Stimulated activated naive B cell treated with anti-CD40 and anti-IgM and Interleukin-4, amounts not matched to agents 10 μg/mL and 1 μg/mL and 100 μg/mL, for 72 hours (primary cell): ENCODE measurements around the gene RPLP2.

Source experiments
- ATAC-seq, 2 donors: fragments of 150-1000 bp; cut with Tn5 transposase; replicated peaks; 2 replicates each; pipeline ENCODE4 v1.10.0; 2021; ENCODE audit warnings: moderate library complexity in 1 of 2
- DNase-seq: peaks from one replicate; pipeline ENCODE4 v3.0.0; 2021
- H3K27ac Mint-ChIP-seq: one replicate; pipeline ENCODE4 v1.8.0; 2022; ENCODE audit warnings: mild to moderate bottlenecking, mixed read lengths
- H3K27me3 Mint-ChIP-seq, 2 donors: one replicate each; pipeline ENCODE4 v1.8.0; 2022; ENCODE audit warnings: mixed read lengths in 2 of 2
- H3K36me3 Mint-ChIP-seq, 2 donors: one replicate each; pipeline ENCODE4 v1.8.0; 2022; ENCODE audit warnings: mixed read lengths in 2 of 2, mild to moderate bottlenecking in 1 of 2
- H3K4me1 Mint-ChIP-seq, 2 donors: one replicate each; pipeline ENCODE4 v1.8.0; 2022; ENCODE audit warnings: mixed read lengths in 2 of 2, mild to moderate bottlenecking in 1 of 2
- H3K4me3 Mint-ChIP-seq, 2 donors: one replicate each; pipeline ENCODE4 v1.8.0; 2022; ENCODE audit warnings: mild to moderate bottlenecking in 2 of 2, mixed read lengths in 2 of 2, moderate library complexity in 1 of 2
- H3K9me3 Mint-ChIP-seq, 2 donors: one replicate each; pipeline ENCODE4 v1.8.0; 2022; ENCODE audit warnings: mixed read lengths in 2 of 2, mild to moderate bottlenecking in 1 of 2

Gene RPLP2

DNA sequence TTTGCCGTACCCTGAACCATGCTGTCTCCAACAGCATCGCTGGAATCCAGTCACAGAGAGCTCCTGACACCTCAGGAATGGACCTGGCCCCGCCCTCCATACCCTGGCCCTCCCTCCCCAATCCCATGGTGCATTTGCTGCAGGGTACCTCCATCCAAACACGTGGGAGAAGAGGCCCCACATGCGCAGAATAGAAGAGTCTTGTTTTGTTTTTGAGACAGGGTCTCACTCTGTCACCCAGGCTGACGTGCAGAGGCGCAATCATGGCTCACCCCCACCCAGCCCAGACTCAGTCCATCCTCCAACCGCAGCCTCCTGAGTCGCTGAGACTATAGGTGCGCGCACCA is 6.6 kb downstream of the RPLP2 start:
- Mint-ChIP-seq H3K9me3 (no peaks in the 10 kb centered on the region), H3K27me3 (no peaks in the 10 kb centered on the region), H3K27ac (no peak overlapping the region), H3K36me3 (peaks cover 22 to 35% of the 10 kb centered on the region in 2 donors), H3K4me1 (peaks cover 31 to 38% of the 10 kb centered on the region in 2 donors), H3K4me3 (no peak overlapping the region)
- DNase-seq (no peak), ATAC-seq (no peak)

DNA sequence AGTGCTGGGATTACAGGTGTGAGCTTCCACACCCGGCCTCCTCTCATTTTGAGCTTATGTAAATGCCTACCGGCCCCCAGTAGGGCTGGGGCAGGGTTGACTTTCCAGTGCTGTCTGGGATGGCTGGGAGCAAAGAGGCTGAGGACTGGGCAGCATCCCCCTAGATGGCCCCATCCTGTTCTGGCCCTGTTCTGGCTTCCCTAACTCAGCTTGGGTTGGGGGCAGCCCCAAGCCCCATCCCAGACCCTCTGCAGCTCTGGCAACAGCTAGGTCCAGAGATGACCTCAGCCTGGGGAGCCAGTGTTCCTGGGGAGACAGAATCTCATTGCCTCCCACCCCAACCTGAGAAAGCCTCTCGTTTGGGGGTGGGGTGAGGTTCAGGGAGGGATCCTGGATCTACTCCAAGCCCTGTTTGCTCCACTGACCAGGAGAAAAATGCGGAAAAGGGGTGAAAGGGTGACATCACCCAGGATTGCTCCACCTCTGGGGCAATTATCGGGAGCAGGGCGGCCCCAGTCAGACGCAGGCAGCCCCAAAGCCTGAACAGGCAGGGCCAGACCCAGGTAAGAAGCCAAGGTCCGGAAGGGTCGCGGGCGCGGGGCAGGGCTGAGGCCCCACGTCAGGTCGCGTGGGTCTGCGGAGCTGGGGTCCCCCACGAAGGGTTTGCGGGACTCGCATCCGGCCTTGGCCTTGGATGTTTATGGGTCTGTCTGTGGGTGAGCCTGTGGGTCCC is 8.8 kb downstream of the RPLP2 start, which contains the start of gene PNPLA2:
TSS of gene PNPLA2 (plus strand) at position 519 of the 733 bp plus-strand sequence. CDS start 805 bp downstream, outside the sequence.
- Mint-ChIP-seq H3K4me3 (peak within 1 kb of the TSS; percentile 85 to 87), H3K36me3 (peaks cover 16% of the 10 kb centered on the region in 2 donors), H3K27me3 (no peaks in the 10 kb centered on the region), H3K4me1 (peaks cover 17 to 32% of the 10 kb centered on the region in 2 donors), H3K27ac (peak within 1 kb of the TSS; percentile 94), H3K9me3 (no peaks in the 10 kb centered on the region)
- no peak for DNase-seq
- no peak for ATAC-seq

- DNase-seq, result peak; percentile 84
Measured at GRCh38 chr11:819129-819931, 9.6 kb downstream of the RPLP2 start.

GRCh38 chr11:819943-820649 is 10.3 kb downstream of the RPLP2 start:
- peak; percentile 77 to 82 for ATAC-seq
- Mint-ChIP-seq H3K4me3 (peak overlapping the region; percentile 85 to 87), H3K9me3 (no peaks in the 10 kb centered on the region), H3K27me3 (no peaks in the 10 kb centered on the region), H3K27ac (peak overlapping the region; percentile 94), H3K36me3 (peaks cover 16 to 18% of the 10 kb centered on the region in 2 donors), H3K4me1 (peaks cover 14 to 32% of the 10 kb centered on the region in 2 donors)
- DNase-seq, result peak; percentile 88

More at GRCh38 chr11:819129-819931, 9.6 kb downstream of the RPLP2 start:
- Mint-ChIP-seq H3K27me3 (no peaks in the 10 kb centered on the region), H3K4me1 (peaks cover 14 to 32% of the 10 kb centered on the region in 2 donors), H3K36me3 (peaks cover 11 to 13% of the 10 kb centered on the region in 2 donors), H3K9me3 (no peaks in the 10 kb centered on the region), H3K27ac (peak overlapping the region; percentile 94), H3K4me3 (peak overlapping the region; percentile 85 to 87)
- peak; percentile 76 to 82 for ATAC-seq

DNA sequence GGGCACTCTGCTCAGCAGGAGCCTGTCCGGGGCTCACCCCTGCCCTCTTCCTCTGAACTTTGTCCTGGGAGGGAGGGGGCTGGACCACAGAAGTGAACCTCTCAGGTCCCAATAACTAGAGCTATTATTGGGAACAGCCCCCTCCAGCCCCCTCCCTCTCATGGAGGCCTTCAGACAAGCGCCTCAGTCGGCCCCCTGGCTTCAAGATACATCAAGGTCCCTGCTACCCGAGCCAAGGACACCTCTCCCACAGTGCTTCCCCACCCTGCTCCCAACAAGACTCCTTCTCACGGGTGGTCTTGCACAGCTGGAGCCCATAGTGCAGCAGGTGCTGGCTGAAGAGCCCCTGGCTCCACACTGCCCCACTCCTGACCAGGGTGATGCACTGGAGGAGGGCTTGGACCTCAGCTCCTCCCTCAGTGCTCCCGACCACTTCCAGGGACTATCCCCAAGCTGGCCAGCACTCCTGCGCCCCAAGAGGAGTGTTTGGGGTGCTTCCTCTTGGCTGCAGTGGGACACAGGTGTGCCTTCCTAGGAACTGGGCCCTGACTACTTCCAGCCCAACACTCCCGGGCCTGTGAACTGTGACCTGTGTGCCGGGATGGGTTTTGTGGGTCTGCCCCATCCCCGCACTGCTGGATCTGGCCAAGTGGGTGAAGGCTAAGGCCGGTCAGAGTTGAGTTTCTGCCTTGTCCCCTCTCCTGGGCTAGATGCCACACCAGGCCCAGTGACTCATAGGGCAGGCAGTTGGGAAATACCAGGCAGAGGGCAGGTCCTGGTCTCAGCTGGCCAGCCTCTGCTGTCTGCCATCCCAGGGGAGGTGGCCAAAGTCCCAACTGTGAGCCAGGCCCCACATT is 11.1 kb downstream of the RPLP2 start:
- Mint-ChIP-seq H3K36me3 (peaks cover 19 to 24% of the 10 kb centered on the region in 2 donors), H3K4me1 (peaks cover 14 to 32% of the 10 kb centered on the region in 2 donors), H3K9me3 (no peaks in the 10 kb centered on the region), H3K27ac (peak overlapping the region; percentile 65), H3K4me3 (peak overlapping the region; percentile 85 to 87), H3K27me3 (no peaks in the 10 kb centered on the region)
- no peak for ATAC-seq
- no peak for DNase-seq

DNA sequence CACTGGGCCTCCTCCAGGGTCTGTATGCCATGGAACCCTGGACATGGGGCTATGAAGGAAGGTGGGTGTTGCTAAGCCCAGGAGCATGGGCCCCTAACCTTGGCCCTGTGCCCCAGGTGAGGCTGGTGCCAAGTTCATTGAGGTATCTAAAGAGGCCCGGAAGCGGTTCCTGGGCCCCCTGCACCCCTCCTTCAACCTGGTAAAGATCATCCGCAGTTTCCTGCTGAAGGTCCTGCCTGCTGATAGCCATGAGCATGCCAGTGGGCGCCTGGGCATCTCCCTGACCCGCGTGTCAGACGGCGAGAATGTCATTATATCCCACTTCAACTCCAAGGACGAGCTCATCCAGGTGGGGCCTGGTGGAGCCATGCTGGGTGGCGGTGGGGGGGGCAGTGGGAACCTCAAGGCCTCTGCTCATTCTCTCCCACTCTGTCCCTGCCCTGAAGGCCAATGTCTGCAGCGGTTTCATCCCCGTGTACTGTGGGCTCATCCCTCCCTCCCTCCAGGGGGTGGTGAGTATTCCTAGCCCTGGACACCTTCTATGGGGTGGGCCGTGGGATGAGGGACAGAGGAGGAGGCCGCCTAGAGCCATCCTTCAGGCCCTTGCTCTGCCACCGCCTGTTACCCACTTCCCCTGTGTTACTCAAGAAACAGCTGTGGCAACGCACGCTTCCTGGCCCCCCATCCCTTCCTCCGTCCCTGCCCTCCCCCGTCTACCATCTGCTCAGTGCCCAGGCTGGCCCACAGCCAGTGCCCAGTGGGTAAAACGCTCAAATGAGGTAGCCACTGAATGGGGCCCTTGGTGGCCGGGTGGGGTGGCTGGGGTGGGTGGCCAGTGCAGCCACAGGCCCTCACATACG is 12.0 kb downstream of the RPLP2 start:
- Mint-ChIP-seq H3K4me3 (no peak overlapping the region), H3K27me3 (no peaks in the 10 kb centered on the region), H3K36me3 (peaks cover 16 to 22% of the 10 kb centered on the region in 2 donors), H3K4me1 (peaks cover 12 to 32% of the 10 kb centered on the region in 2 donors), H3K9me3 (no peaks in the 10 kb centered on the region), H3K27ac (no peak overlapping the region)
- no peak for DNase-seq
- no peak for ATAC-seq

DNA sequence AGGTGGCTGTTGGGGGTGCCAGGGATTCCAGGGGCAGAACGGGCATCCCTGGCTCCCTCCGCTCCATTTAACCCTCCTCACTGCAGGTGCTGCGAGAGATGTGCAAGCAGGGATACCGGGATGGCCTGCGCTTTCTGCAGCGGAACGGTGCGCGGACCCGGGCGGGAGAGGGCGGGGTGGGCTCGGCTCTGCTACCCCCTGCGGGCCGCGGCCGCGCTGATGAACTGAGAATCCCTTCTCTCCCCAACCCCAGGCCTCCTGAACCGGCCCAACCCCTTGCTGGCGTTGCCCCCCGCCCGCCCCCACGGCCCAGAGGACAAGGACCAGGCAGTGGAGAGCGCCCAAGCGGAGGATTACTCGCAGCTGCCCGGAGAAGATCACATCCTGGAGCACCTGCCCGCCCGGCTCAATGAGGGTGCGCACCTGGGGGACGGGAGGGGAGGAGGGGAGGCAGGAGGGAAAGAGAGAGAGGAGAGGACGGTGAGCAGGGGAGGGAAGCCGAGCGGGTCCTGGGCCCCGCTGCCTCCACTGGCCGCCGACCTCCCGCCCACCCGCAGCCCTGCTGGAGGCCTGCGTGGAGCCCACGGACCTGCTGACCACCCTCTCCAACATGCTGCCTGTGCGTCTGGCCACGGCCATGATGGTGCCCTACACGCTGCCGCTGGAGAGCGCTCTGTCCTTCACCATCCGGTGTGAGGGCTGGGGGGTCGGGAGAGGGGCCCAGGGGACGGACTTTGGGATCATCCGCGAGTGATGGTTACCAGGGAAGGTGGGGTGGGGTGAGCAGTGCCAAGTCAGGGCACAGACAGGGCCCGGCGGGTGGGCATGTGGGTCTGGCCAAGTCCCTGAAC is 13.9 kb downstream of the RPLP2 start:
- Mint-ChIP-seq H3K27ac (no peak overlapping the region), H3K36me3 (peaks cover 12 to 20% of the 10 kb centered on the region in 2 donors), H3K9me3 (no peaks in the 10 kb centered on the region), H3K27me3 (peaks cover 12 to 14% of the 10 kb centered on the region in 2 donors), H3K4me3 (no peak overlapping the region), H3K4me1 (peaks cover 24 to 41% of the 10 kb centered on the region in 2 donors)
- no peak for DNase-seq
- no peak for ATAC-seq

- Mint-ChIP-seq H3K4me1 (peaks cover 31 to 47% of the 10 kb centered on the region in 2 donors), H3K36me3 (peaks cover 12 to 20% of the 10 kb centered on the region in 2 donors), H3K4me3 (no peak overlapping the region), H3K27me3 (peaks cover 19 to 21% of the 10 kb centered on the region in 2 donors), H3K27ac (no peak overlapping the region), H3K9me3 (no peaks in the 10 kb centered on the region)
- no peak for ATAC-seq
- no peak for DNase-seq
Measured at GRCh38 chr11:824292-824880, 14.6 kb downstream of the RPLP2 start.

GRCh38 chr11:824942-825341 is 15.2 kb downstream of the RPLP2 start:
- no peak overlapping the region for H3K27ac Mint-ChIP-seq
- DNase-seq, result no peak
- H3K4me1 Mint-ChIP-seq, result peaks cover 33 to 50% of the 10 kb centered on the region in 2 donors
- no peak overlapping the region for H3K4me3 Mint-ChIP-seq
- peaks cover 12 to 20% of the 10 kb centered on the region in 2 donors for H3K36me3 Mint-ChIP-seq
- no peaks in the 10 kb centered on the region for H3K9me3 Mint-ChIP-seq
- H3K27me3 Mint-ChIP-seq, result peaks cover 24 to 27% of the 10 kb centered on the region in 2 donors
- no peak for ATAC-seq

DNA sequence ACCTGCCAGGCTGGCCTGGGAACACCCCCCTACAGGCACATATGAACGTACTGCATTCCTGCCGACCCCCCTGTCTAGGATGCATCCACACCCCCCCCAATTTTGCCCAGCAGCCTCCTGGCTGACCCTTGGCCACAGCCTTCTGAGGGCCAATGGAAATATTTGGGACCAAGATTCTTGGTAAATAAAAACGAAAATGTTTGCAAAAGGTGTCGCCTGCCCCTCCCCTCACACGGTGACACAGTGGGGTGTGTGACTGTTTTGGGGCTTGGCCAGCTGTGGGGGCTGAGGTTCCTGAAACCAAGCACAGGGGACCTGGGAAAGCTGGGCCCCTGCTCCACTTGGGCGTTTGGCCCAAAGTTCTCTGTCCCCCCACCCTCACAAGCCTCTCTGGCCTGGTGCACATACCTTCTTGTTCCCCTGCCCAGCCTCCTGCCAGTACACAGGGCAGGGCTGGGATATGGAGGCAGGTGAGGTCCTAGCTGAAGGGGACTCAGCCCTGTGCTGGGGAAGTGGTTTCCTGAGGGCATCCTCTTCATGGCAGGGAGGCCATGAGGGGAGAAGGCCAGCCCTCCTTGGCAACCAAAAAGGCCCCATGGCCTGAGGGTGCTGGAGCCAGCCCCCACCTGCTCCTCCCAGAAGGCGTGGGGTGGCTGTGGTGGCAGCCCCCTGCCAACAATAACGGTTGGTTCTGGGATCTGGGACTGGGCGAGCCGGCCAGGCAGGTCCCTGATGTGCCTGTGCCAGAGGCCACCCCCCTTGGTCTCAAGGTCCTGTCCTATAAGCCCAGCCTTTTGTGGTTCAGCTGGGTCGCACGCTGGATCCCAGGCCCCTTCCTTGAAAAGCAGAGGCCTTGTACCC is 15.8 kb downstream of the RPLP2 start:
- peaks cover 29 to 49% of the 10 kb centered on the region in 2 donors for H3K4me1 Mint-ChIP-seq
- ATAC-seq (no peak), DNase-seq (no peak)
- peaks cover 28 to 33% of the 10 kb centered on the region in 2 donors for H3K27me3 Mint-ChIP-seq
- H3K9me3 Mint-ChIP-seq, result no peaks in the 10 kb centered on the region
- peaks cover 12 to 20% of the 10 kb centered on the region in 2 donors for H3K36me3 Mint-ChIP-seq
- no peak overlapping the region for H3K4me3 Mint-ChIP-seq
- no peak overlapping the region for H3K27ac Mint-ChIP-seq

DNA sequence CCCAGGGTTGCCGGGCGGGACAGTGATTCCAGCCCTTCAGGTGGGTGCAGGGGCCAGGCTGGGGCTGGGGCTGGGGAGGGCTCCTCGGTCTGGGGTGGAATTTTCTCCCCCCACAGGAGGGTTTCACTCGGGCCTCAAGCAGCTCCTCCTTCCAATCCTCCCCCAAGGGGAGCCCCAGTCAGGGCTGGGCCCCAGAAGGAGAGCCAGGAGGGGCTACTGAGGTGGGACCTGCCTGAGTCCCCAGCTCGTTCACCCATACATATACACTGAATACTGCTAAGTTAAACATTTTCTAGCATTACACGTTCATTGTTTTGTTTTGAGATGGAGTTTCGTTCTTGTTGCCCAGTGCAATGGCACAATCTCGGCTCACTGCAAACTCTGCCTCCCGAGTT is 16.5 kb downstream of the RPLP2 start:
- H3K4me3 Mint-ChIP-seq, result peak overlapping the region; percentile 62 to 73
- no peak overlapping the region for H3K27ac Mint-ChIP-seq
- peaks cover 31 to 37% of the 10 kb centered on the region in 2 donors for H3K27me3 Mint-ChIP-seq
- DNase-seq (no peak), ATAC-seq (no peak)
- no peaks in the 10 kb centered on the region for H3K9me3 Mint-ChIP-seq
- H3K4me1 Mint-ChIP-seq, result peaks cover 23 to 48% of the 10 kb centered on the region in 2 donors
- peaks cover 9 to 20% of the 10 kb centered on the region in 2 donors for H3K36me3 Mint-ChIP-seq
